Fibroblast of skin of scalp (primary cell): Measurements from ENCODE around the gene CCR6.
"Not testable (repeated sequence)": the region's sequence is repeated elsewhere in the genome, so short reads cannot be mapped to it uniquely, and the experiment has no call there.

Experiments used
- DNase-seq: peaks from one replicate; pipeline ENCODE4 v3.0.0-alpha.2; 2013

The CCR6 gene

GRCh38 chr6:167143041-167143440 lies 20.1 kb downstream of the CCR6 start:
- DNase-seq = no peak

GRCh38 chr6:167145461-167145860 lies 22.6 kb downstream of the CCR6 start:
- no peak for DNase-seq

- no peak for DNase-seq
These were observed 23.2 kb downstream of the CCR6 start for GRCh38 chr6:167146135-167146534.

GRCh38 chr6:167146977-167147376 lies 24.1 kb downstream of the CCR6 start:
- DNase-seq = no peak

- DNase-seq = no peak
These were observed 25.1 kb downstream of the CCR6 start for GRCh38 chr6:167148021-167148420.

GRCh38 chr6:167148997-167149396 lies 26.1 kb downstream of the CCR6 start:
- no peak for DNase-seq

GRCh38 chr6:167150941-167151549 lies 28.1 kb downstream of the CCR6 start:
- DNase-seq = no peak

- DNase-seq = no peak
These were observed 28.8 kb downstream of the CCR6 start for GRCh38 chr6:167151648-167152047.

- DNase-seq = no peak
These were observed 30.0 kb downstream of the CCR6 start for GRCh38 chr6:167152862-167153261.

GRCh38 chr6:167153521-167153959 lies 30.6 kb downstream of the CCR6 start:
- no peak for DNase-seq

- DNase-seq = no peak
These were observed 31.4 kb downstream of the CCR6 start for GRCh38 chr6:167154291-167154690.

GRCh38 chr6:167154895-167155294 lies 32.0 kb downstream of the CCR6 start:
- DNase-seq = no peak

- no peak for DNase-seq
These were observed 34.5 kb downstream of the CCR6 start for GRCh38 chr6:167157414-167157813.

- DNase-seq = no peak
These were observed 35.0 kb downstream of the CCR6 start, which contains the start of gene GPR31 for GRCh38 chr6:167157863-167158262. Gene GPR31 (minus strand): TSS chr6:167157980. CDS start chr6:167157831, 149 bp downstream.

- no peak for DNase-seq
These were observed 39.1 kb downstream of the CCR6 start for GRCh38 chr6:167161851-167162467.

GRCh38 chr6:167162591-167162990 lies 39.7 kb downstream of the CCR6 start:
- DNase-seq = no peak

- no peak for DNase-seq
These were observed 40.6 kb downstream of the CCR6 start for GRCh38 chr6:167163476-167164011.

- no peak for DNase-seq
These were observed 41.4 kb downstream of the CCR6 start for GRCh38 chr6:167164261-167164660.

- no peak for DNase-seq
These were observed 43.1 kb downstream of the CCR6 start for GRCh38 chr6:167165858-167166471.

GRCh38 chr6:167167699-167168098 lies 44.8 kb downstream of the CCR6 start:
- not testable (repeated sequence) for DNase-seq

- DNase-seq = not testable (repeated sequence)
These were observed 45.4 kb downstream of the CCR6 start for GRCh38 chr6:167168296-167168695.

GRCh38 chr6:167169867-167170266 lies 47.0 kb downstream of the CCR6 start:
- not testable (repeated sequence) for DNase-seq

GRCh38 chr6:167171300-167171699 lies 48.4 kb downstream of the CCR6 start:
- not testable (repeated sequence) for DNase-seq

GRCh38 chr6:167172011-167172410 lies 49.1 kb downstream of the CCR6 start:
- DNase-seq = not testable (repeated sequence)
